Endothelial cell of umbilical vein (primary cell): ENCODE results near the gene BTN1A1. TPM values are rescaled to one million over a fixed set of nuclear protein-coding genes. Genes with fewer than 3 reads are reported as not detected.

Experiments
- BruUV-seq: library from RNA; stranded (reverse); fragments of 400-500 nt; replicated peaks from 2 replicates; lab custom pipeline; 2021; lab: Mats Ljungman, UMichigan
- CTCF ChIA-PET: fragments of 300-600, 350-600 bp; sonication (Branson Sonifier 250); formaldehyde crosslinking; loops from one replicate; lab custom pipeline; 2021; ENCODE audit warnings: antibody characterized with exemption, inconsistent platforms; lab: Charles Lee
- POLR2A ChIA-PET: fragments of 300-600, 350-600 bp; sonication (Branson Sonifier 250); formaldehyde crosslinking; loops from one replicate; lab custom pipeline; 2021; ENCODE audit warnings: antibody characterized with exemption, inconsistent platforms; lab: Charles Lee
- DNase-seq: peaks from one replicate; pipeline ENCODE4 v3.0.0-alpha.2; 2011; ENCODE audit warnings: low read depth, low spot score
- FAIRE-seq: peaks from 2 replicates; lab custom pipeline; 2011; peaks lifted over from hg19 to GRCh38; lab: Jason Lieb, UNC
- H2AFZ ChIP-seq: 2 replicates; pipeline ENCODE4 v1.6.0; 2012; ENCODE audit warnings: low read depth, low read length, control low read depth, inconsistent platforms
- H3K27ac ChIP-seq: 2 replicates; pipeline ENCODE4 v1.5.1; 2011; ENCODE audit warnings: low read depth, mild to moderate bottlenecking, control low read depth, low read length, moderate library complexity; ENCODE audit not compliant: insufficient read depth
- H3K27me3 ChIP-seq, 2 experiments: 2 replicates each; pipeline versions ENCODE4 v1.6.0 to v1.6.1; 2011; ENCODE audit warnings: low read length in 2 of 2, mixed read lengths in 1 of 2; ENCODE audit not compliant: control insufficient read depth in 2 of 2, insufficient read depth in 2 of 2
- H3K36me3 ChIP-seq, 2 experiments: 2 replicates in 1 of 2; 3 replicates in 1 of 2; pipeline ENCODE4 v1.5.1; 2011; ENCODE audit warnings: low read length in 2 of 2, mild to moderate bottlenecking in 1 of 2, moderate library complexity in 1 of 2; ENCODE audit not compliant: control insufficient read depth in 2 of 2, insufficient read depth in 2 of 2; ENCODE audit errors: extremely low read depth in 1 of 2
- H3K4me1 ChIP-seq: 3 replicates; pipeline ENCODE4 v1.5.1; 2011; ENCODE audit warnings: mild to moderate bottlenecking, low read length; ENCODE audit not compliant: control insufficient read depth, insufficient read depth; ENCODE audit errors: extremely low read depth
- H3K4me2 ChIP-seq: 2 replicates; pipeline ENCODE4 v1.6.1; 2011; ENCODE audit warnings: low read length, control low read depth, mixed read lengths; ENCODE audit not compliant: insufficient read depth
- H3K4me3 ChIP-seq, 3 experiments: fragments of 200-600 bp in 1 of 3; sonication (generic), shearing (Covaris generic) in 1 of 3; replicated peaks in 1 of 3; 2 replicates each; pipeline ENCODE4 v1.5.1; 2011 to 2016; ENCODE audit warnings: control low read depth in 3 of 3, low read length in 3 of 3, mild to moderate bottlenecking in 2 of 3, inconsistent platforms in 1 of 3, low read depth in 1 of 3, moderate library complexity in 1 of 3; ENCODE audit not compliant: insufficient read depth in 1 of 3
- H3K79me2 ChIP-seq: 2 replicates; pipeline ENCODE4 v1.6.0; 2012; ENCODE audit warnings: low read length, inconsistent platforms; ENCODE audit not compliant: control insufficient read depth, insufficient read depth
- H3K9ac ChIP-seq: replicated peaks from 2 replicates; pipeline ENCODE3; 2011; ENCODE audit warnings: low read length, control low read depth; ENCODE audit not compliant: insufficient read depth; ENCODE audit errors: extremely low read depth
- H3K9me1 ChIP-seq: replicated peaks from 3 replicates; pipeline ENCODE4 v1.6.0; 2011; ENCODE audit warnings: mild to moderate bottlenecking, low read length; ENCODE audit not compliant: control insufficient read depth, insufficient read depth; ENCODE audit errors: extremely low read depth
- H3K9me3 ChIP-seq: replicated peaks from 2 replicates; pipeline ENCODE4 v1.5.1; 2012; ENCODE audit warnings: low read length, inconsistent platforms; ENCODE audit not compliant: control insufficient read depth, insufficient read depth
- H4K20me1 ChIP-seq: replicated peaks from 2 replicates; pipeline ENCODE3; 2011; ENCODE audit warnings: mild to moderate bottlenecking, low read length; ENCODE audit not compliant: control insufficient read depth, insufficient read depth; ENCODE audit errors: extremely low read depth
- EZH2 ChIP-seq: IDR thresholded peaks from 2 replicates; pipeline ENCODE4 v1.6.1; 2012; ENCODE audit warnings: borderline replicate concordance, low read depth, mild to moderate bottlenecking, moderate library complexity, low read length, inconsistent platforms; ENCODE audit not compliant: severe bottlenecking
- FOS ChIP-seq: IDR thresholded peaks from 2 replicates; pipeline ENCODE4 v1.6.1; 2011; ENCODE audit warnings: mild to moderate bottlenecking, low read length, moderate library complexity, borderline replicate concordance; ENCODE audit not compliant: insufficient read depth
- GATA2 ChIP-seq: IDR thresholded peaks from 2 replicates; pipeline ENCODE4 v1.7.0; 2011; ENCODE audit warnings: low read depth, mild to moderate bottlenecking, moderate library complexity, mixed read lengths, low read length; ENCODE audit not compliant: insufficient read length, insufficient read depth
- JUN ChIP-seq: IDR thresholded peaks from 2 replicates; pipeline ENCODE4 v1.6.1; 2011; ENCODE audit warnings: borderline replicate concordance, low read depth; ENCODE audit not compliant: insufficient read length, insufficient read depth
- MAX ChIP-seq: IDR thresholded peaks from 2 replicates; pipeline ENCODE4 v1.6.1; 2011; ENCODE audit not compliant: insufficient read depth, insufficient read length
- MYC ChIP-seq: IDR thresholded peaks from one replicate; pipeline ENCODE4 v1.6.1; 2011; ENCODE audit warnings: mild to moderate bottlenecking, low read depth, low read length
- POLR2A ChIP-seq: IDR thresholded peaks from 2 replicates; pipeline ENCODE4 v1.6.1; 2012; ENCODE audit warnings: low read depth, mild to moderate bottlenecking, control low read depth, low read length
- POLR2AphosphoS5 ChIP-seq: IDR thresholded peaks from 2 replicates; pipeline ENCODE4 v1.6.1; 2012; ENCODE audit warnings: low read depth, mild to moderate bottlenecking, control low read depth, low read length, moderate library complexity; ENCODE audit not compliant: insufficient read depth
- dilution Hi-C: fragments of 300-500 bp; cut with MboI; formaldehyde crosslinking; loops from one replicate; pipeline ENCODE4 v1.15.0; 2019; ENCODE audit warnings: low sequenced_read_pairs; ENCODE audit not compliant: extremely low pct_ligation_motif_present
- intact Hi-C: fragments of 100-400 bp; cut with micrococcal nuclease; formaldehyde crosslinking; loops from one replicate; pipeline ENCODE4 v1.10.0; 2022
- polyA plus RNA-seq, 4 experiments: library from polyadenylated mRNA; depleted of rRNA in 3 of 4; stranded (reverse) in 3 of 4; unstranded in 1 of 4; fragments of >200 nt; gene quantifications; 2 replicates each; pipeline versions ENCODE4 v1.2.1 to v1.2.3, GENCODE V29; 2011 to 2012; ENCODE audit warnings: missing spikeins in 1 of 4
- total RNA-seq: library from RNA; stranded (reverse); gene quantifications from 2 replicates; pipeline ENCODE4 v1.2.3, GENCODE V29; 2021
- TF ChIP-seq, protein P1 (sequence below), 2 donors: IDR thresholded peaks; 1 replicate in 1 of 2; 2 replicates in 1 of 2; pipeline ENCODE4 v1.5.1; 2011; ENCODE audit warnings: low read length in 2 of 2, mild to moderate bottlenecking in 2 of 2, moderate library complexity in 2 of 2, control low read depth in 1 of 2, inconsistent platforms in 1 of 2, low read depth in 1 of 2; ENCODE audit not compliant: insufficient read depth in 1 of 2; ENCODE audit errors: extremely low read depth in 1 of 2

Gene BTN1A1
- total and polyA plus RNA-seq, 2 donors (not counting 3 experiments of a cell fraction or from before 2014, with no cell fraction given) = not detected

DNA sequence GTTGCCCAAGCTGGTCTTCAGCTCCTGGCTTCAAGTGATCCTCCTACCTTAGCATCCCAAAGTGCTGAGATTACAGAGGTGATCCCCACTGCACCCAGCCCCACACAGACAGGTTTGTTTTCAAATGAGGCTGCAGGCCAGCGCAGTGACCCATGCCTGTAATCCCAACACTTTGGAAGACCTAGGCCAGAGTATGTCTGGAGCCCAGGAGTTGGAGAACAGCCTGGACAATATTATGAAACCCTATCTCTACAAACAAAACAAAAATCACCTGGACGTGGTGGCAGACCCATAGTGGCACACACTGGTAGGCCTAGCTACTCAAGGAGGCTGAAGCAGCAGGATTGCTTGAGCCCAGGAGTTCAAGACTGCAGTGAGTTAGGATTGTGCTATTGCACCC, 30.1 kb downstream of the BTN1A1 start:
- Histone ChIP-seq H3K4me1 (no peaks in the 10 kb centered on the region), H3K27me3 (no peaks in the 10 kb centered on the region), H3K79me2 (no peaks in the 10 kb centered on the region), H3K36me3 (no peaks in the 10 kb centered on the region), H3K4me2 (no peak overlapping the region), H4K20me1 (no peaks in the 10 kb centered on the region), H2AFZ (no peak overlapping the region), H3K9me1 (no peaks in the 10 kb centered on the region), H3K9ac (no peak overlapping the region), H3K27ac (no peak overlapping the region), H3K9me3 (no peaks in the 10 kb centered on the region), H3K4me3 (no peak overlapping the region)
- DNase-seq = no peak
- TF ChIP-seq EZH2 (no peak), GATA2 (no peak), POLR2A (no peak)
- intact Hi-C loops = loop anchor here (5.0 kb wide), 1 partner anchor 108 kb away; no protein-coding TSS in a partner anchor
- ChIA-PET POLR2A (no interaction called here), CTCF (no interaction called here)
- no TSS peak for BruUV-seq
- FAIRE-seq = no peak
- dilution Hi-C loops = loop anchor here (25.0 kb wide), 1 partner anchor 193 kb away; no protein-coding TSS in a partner anchor

GRCh38 chr6:26531897-26532296, 31.8 kb downstream of the BTN1A1 start:
- intact Hi-C loops = loop anchor here (2.0 to 5.0 kb wide), 2 partner anchors 57 to 110 kb away; no protein-coding TSS in a partner anchor
- Histone ChIP-seq H3K9me1 (no peaks in the 10 kb centered on the region), H2AFZ (no peak overlapping the region), H3K4me2 (no peak overlapping the region), H4K20me1 (no peaks in the 10 kb centered on the region), H3K9ac (no peak overlapping the region), H3K4me1 (peaks cover 12% of the 10 kb centered on the region), H3K79me2 (no peaks in the 10 kb centered on the region), H3K9me3 (no peaks in the 10 kb centered on the region), H3K36me3 (no peaks in the 10 kb centered on the region), H3K4me3 (no peak overlapping the region), H3K27ac (no peak overlapping the region), H3K27me3 (no peaks in the 10 kb centered on the region)
- TF ChIP-seq MYC (no peak), GATA2 (no peak), MAX (no peak), EZH2 (no peak), POLR2A (no peak), JUN (no peak), FOS (no peak), POLR2AphosphoS5 (no peak)
- TF ChIP-seq, protein P1, sequence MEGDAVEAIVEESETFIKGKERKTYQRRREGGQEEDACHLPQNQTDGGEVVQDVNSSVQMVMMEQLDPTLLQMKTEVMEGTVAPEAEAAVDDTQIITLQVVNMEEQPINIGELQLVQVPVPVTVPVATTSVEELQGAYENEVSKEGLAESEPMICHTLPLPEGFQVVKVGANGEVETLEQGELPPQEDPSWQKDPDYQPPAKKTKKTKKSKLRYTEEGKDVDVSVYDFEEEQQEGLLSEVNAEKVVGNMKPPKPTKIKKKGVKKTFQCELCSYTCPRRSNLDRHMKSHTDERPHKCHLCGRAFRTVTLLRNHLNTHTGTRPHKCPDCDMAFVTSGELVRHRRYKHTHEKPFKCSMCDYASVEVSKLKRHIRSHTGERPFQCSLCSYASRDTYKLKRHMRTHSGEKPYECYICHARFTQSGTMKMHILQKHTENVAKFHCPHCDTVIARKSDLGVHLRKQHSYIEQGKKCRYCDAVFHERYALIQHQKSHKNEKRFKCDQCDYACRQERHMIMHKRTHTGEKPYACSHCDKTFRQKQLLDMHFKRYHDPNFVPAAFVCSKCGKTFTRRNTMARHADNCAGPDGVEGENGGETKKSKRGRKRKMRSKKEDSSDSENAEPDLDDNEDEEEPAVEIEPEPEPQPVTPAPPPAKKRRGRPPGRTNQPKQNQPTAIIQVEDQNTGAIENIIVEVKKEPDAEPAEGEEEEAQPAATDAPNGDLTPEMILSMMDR (IDR thresholded peaks at IDR 0.05; ENCODE audit: extremely low read depth in 1 of 2, insufficient read depth in 1 of 2, low read depth in 1 of 2, low read length in 2 of 2) = no peak
- CTCF ChIA-PET = interaction anchor here (0.9 to 1.7 kb wide), 5 partner anchors 11 to 190 kb away, joined by 3 to 13 read pairs (median 4); no protein-coding TSS in a partner anchor
- FAIRE-seq (no peak), DNase-seq (no peak)
- POLR2A ChIA-PET = no interaction called here
- no TSS peak for BruUV-seq
- dilution Hi-C loops = loop anchor here (25.0 kb wide), 1 partner anchor 195 kb away; no protein-coding TSS in a partner anchor
